Nucleus accumbens (tissue), 56 donors: ENCODE measurements around the gene CMKLR1.

ENCODE experiments used
- DNase-seq, 56 donors: peaks; one replicate each; lab custom pipeline; 2025; lab: John Stamatoyannopoulos, UW

The CMKLR1 gene

DNA sequence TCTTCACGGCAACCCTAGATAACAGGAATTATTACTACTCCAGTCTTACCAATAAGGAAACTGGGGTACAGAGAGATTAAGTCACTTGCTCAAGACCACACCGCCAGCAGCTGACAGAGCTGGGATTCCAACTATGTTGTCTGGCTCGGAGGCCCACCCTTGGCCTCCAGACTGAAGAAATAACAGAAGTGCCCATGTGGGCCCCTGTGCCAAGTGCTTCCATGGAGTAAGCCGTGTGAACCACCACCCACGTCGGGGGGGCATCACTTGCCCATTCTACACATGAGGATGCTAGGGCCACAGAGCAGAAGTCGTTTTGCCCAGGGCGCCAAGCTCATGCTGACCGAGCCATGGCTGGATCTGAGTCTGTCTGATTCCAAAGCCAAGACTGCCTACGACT lies 926 bp upstream of the CMKLR1 start:
- DNase-seq: peak in 3 of 56 donors; percentile 1 to 31 (median 19)

DNA sequence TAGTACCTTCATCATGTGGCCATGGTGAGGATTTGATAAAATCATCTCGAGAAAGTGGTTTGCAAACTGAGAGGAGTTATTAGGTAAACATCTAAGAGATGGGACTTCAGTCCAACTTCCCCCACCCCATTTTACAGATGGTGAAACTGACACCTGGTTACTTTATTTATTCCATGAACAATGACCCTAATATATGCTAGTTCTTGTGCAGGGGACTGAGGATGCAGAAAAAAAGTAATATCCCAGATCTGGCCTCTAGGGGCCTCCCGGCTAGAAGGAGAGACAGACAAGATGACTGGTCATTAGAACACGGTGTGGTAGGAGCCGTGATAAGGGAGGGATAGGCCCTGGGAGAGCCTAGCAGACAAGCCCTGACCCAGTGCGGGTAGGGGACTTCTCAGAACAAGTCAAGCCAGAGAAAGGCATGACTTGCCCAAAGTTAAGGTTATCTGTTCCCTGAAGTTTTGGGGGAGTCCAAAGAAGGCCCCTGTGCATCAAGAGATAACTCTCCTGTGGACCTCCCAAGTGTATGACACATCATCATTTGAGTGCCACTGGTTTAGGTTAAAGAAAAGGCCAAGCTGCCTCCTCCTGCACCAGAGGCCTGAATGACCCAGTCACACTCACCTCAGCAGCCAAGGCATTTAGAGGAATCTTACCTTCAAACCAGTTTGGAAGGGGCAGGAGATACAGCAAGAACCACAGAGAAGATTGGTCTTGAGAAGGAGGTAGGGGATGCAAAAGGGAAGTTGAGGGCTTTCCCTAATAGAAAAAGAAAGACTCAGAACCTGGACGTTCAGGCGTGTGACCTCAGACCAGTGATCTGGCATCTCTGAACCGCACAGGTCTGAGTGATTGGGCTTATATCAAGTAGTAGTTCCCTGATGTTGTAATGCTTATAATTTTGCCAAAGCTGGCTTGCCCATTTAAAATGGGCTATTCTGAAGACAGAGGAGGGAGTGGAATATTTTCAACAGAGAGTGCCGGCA lies 1.6 kb downstream of the CMKLR1 start:
- DNase-seq: peak in 1 of 56 donors; percentile 8

DNA sequence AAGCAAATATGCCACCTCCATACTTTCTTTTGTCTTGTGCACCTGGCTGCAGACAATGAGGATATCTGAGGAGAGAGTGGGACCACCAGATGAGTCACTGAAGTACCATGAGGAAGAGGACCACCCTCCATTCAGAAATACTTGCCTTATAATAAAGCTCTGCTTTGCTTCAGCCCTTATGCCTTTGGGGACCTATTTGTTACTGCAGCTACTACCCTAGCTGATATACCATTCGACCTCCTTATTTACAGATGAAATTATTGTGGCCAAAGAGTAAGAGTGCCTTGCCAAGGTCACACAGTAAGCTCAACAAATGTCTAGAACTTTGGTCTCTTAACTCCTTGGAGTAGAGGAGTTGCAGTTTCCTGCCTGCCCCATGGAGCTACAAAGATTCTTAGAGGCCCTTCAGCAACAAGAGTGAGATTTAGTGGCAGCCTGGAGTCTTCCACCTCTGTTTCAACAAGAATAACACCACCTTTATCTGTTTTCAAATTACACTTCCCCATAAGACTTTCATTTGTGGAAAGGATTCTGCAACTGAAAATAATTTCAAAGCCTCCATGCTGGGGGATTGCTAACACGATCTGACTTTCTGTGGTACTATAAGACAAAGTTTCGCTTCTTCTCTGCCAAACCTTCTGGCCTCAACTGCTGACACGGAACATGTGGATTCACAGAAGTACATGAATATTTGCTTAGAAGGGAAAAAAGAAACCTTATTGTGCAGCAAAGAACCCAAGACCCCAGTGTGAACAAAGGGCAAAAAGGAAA lies 3.6 kb downstream of the CMKLR1 start:
- no peak for DNase-seq

DNA sequence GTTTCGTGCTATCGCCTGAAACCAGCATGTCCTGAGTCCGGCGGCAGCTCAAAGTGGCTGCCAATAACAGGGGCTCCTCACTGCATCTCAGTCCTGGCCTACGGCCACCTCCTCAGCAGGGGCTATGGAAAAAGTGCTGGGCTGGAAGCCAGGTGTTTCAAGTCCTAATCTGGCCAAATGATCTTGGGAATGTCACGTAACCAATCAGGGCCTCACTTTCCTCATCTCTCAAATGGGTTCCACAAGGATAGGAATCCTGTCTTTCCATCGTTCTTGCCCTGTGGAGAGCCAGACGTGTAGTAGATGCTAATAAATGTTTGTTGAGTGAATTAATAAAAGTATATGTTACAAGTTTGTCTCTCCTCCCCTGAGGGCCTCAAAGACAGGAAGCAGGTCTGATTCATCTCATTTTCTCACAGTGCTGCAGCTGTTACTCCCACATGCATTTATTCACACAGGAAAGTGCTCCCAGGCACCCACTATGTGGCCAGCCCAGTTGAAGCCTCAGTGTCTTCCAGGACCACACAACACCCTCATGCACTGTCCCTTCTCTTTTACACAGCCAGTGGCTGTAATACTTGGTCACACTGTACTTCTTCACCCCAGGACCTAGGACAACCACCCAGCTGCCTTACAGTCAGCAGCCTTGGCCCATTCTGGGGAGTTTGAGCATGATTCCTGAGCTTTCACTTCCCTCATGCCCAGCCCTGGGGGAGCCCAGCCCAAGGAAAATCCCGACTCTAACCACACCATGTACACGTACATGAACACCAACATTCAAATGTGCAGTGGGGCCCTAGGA lies 5.0 kb downstream of the CMKLR1 start:
- no peak for DNase-seq

DNA sequence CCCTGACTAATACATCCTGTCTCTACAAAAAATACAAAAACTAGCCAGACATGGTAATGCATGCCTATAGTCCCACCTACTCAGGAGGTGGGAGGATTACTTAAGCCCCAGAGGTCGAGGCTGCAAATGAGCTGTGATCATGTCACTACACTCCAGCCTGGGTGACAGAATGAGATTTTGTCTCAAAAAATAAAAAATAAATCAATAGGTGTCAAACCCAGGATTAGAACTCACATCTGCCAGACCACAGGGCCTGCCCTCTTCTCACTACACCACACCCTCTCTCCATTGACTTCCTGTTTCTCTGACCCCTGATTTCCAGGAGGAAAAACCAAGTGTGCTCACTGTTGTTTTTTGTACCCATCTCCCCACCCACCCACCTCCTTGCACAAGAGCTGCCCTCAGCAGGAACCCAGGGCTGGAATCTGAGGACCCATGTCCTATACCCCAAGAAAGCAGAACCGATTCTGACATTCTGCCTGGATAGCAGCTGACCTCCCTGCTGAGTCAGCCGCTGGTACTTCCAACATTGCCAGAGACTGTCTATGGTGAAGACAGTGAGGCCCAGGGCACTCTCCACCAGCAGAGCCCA lies 6.2 kb downstream of the CMKLR1 start:
- peak in 22 of 56 donors; percentile 6 to 44 (median 15) for DNase-seq

DNA sequence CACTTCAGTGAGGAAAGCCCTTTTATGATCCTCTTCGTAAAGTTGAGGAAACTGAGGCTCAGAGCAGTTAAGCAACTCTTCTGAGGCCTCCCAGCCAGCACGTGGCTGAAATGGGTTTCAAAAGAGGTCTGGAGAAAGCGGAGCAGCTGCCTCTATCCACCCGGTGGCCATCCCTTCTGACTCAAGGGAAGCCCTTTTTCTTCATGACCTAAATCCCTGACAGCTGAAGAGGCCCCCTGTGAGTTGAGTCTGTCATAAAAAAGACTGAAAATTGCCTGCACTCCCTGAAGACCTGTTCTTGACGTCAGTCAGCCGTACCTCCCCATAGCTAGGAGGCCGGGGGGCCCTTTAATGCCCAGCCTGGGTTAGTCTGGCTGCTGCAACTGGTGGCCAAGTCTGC lies 10.7 kb downstream of the CMKLR1 start:
- DNase-seq: no peak

DNA sequence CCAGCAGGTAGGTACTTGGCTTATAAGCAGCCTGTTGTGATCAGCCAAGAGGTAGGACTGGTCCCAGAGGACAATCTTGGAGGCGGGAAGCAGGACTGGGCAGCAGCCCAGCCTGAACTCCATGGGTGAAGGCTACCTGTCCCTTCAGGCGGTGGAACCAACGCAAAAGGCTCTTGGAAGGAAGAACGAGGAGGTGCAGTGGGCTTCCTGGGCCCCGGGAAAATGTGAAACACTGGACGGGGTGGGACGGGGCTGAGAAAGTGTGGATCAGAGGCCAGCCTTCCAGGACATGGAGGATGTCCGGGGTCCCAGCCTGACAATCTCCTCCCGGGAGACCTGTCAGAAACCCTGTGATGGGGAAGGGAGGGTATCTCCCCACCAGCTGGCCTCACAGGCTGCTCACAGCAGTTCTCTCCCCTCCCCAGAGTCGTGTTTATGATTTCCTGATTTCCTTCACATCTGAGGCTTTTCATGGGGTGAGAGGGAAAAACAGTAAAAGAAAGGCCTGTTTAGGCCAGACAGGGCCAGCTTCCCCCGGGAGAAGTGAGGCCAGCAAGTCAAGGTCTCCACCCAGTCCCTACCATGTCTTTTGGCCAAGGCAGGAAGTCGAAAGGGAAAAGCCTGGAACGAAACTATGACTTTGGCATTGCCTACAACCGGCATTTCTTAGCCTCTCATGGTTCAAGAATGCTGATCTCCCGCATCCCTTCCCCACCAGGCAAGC lies 11.3 kb downstream of the CMKLR1 start:
- DNase-seq: no peak

DNA sequence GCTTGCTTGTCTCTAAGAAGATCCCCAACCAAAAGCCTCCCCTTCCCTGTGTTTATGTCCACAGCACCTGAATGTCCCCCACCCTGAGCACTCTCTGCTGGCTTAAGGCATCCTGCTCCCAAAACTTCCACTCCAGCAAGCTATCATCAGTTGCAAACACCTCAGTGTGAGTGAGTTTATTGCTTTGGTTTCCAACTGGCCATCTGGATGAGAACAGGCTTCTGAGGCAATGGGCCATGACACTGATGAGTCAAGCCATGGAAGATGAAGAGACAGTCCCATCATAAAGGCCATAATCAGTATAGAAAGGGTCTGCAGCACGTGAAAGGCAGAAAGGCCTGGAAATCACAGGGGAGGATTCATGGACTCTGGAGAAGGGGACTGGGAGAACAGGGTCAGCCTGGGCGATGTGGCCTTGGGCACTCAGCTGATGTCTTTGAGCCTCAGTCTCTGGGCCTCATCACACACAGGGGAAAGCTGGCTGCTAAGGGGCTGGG lies 12.8 kb downstream of the CMKLR1 start:
- no peak for DNase-seq

DNA sequence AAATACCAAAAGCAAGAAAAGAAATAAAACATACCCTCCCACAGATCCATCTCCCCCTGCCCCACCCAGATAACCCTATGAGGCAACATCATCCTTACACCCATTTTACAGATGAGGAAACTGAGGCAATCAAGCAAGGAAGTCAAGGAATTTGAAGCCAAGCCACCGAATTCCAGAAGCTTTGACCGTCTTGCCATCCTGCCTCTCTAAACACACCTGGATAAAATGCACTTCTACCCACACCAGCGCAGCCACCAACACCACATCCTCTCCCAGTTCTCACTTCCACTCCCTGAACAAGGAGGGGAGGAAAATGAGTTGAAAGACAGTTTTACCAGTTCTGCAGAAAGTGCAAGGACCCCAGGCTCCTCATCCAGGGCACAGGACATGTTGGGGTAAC lies 13.6 kb downstream of the CMKLR1 start:
- DNase-seq: no peak

DNA sequence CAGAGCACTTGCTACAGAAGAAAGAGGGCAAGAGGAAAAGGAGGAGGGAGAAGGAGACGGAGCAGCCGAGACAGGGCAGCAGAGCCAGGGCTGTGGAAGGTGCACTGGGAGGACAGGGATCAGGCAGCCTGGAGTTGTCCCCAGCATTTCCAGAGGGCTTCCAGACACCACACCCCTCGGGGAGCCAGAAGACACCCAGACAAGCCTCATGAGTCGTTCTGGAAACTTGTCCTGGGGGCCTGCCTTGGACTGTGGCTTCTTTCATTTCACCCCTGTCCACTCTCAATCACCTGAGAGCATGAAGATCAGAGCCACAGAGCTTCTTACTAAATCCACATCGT lies 14.1 kb downstream of the CMKLR1 start:
- no peak for DNase-seq

DNA sequence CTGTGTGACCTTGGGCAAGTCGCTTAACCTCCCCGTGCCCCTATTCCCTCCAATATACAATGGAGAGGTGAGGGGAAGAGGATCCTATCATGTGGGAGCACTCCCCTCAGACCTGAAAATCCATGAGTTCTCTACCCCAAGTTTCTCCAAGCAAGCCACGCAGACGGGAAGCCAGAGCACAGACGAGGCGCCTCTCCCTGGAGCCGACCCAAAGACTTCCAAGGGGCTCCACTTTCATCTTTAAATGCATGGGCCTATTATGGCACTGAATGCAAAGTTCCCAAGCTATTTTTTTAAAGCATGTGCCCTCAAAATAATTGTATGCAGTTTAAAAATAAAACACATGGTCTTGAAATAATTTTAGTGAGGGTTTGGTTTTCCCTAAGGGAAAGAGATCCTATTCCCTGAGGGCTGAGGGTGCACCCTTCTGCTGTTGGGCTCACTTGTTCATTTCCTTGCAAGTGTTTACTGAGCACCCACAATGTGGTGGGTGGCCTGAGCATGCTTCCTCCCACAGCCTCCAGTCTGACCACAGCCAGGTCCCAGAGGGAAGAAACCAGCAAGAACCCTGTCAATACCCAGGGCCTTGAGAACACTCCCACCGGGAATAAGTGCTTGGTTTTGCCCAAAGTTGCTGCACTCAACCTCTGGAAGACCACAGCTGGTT lies 14.6 kb downstream of the CMKLR1 start:
- DNase-seq: peak in 1 of 56 donors; percentile 30

DNA sequence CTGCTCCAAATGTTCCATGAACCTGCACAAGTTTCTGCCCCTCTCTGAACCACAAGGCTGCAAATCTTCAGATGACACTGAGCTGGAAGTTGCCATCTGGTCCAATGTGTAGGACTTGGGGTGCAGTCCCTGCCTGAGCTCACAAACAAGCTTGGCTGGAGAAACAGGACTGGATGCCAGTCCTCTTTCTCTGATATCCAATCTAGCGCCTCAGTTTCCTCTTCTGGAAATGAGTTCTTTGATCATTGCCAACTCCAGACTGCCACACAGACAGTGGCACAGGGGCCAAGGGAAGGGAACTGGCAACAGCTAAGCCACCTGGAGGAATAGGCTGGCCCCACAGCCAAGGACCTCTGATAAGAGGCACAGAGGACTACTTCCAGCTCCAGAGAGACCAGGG lies 15.5 kb downstream of the CMKLR1 start:
- no peak for DNase-seq

DNA sequence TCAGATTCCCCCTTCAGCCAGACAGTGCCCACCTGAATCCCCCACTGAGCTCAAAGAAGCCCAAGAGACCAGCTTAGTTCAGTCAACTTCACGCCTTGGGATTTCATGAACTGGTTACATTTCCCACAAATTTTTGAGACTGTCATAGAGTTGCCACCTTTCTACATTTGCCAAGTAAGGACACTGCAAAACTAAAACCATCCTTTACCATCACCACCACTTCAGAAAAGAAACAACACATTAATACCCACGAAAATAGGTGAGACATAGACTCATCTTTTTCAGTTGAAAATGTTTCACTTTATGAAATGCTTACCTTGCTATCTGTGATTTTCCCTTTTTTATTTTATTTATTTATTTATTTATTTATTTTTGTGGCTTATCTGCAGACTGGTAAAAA lies 16.1 kb downstream of the CMKLR1 start:
- DNase-seq: no peak

DNA sequence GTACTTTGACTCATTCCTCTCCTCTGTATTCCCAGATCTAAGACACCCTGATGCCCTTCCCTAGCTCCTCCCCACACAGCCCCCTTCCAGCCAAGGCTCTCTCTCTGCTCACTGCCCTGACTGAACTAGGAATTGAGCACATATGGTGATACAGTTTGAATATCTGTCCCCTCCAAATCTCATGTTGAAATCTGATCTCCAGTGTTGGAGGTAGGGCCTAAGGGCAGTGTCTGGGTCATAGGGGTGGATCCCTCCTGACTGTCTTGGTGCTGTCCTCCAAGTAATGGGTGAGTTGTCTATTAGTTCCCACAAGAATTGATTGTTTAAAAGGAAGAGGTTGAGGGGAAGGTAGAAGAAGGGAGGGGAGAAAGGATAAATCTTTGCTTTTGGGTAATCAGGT lies 17.4 kb downstream of the CMKLR1 start:
- no peak for DNase-seq

DNA sequence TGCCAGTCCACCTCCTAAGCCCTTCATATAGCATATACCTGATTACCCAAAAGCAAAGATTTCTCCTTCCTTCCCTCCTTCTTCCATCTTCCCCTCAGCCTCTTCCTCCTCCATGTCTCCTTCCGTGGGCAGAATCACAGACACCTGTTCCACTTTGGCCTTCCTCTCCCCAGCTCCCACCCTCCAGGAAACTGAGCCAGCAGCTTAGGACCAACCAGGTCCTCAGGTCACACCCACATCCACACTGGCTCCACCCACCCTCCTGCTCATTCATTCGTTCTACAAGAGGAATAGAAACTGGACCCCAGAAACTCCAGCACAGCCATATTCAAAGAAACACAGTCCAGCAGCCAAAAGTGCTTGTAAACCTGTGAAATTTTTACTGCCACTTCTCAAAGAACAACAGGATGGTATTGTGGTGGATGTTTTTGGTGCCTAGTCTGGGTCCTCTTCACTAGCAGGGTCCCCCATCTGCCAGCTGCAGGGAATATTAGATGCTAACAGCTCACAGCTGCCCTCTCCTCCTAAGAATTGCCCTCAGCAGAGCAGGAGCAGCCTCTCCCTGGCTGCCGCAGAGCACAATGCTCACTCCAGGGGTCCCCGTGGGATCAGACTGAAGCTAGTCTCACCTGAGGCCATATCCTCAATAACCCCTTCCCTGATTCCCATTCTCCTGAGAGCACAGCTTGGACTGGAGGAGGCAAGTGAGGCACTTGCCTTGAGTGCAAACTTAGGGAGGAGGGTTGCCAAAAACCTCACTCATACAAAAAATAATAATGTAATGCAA lies 18.4 kb downstream of the CMKLR1 start:
- DNase-seq: no peak

DNA sequence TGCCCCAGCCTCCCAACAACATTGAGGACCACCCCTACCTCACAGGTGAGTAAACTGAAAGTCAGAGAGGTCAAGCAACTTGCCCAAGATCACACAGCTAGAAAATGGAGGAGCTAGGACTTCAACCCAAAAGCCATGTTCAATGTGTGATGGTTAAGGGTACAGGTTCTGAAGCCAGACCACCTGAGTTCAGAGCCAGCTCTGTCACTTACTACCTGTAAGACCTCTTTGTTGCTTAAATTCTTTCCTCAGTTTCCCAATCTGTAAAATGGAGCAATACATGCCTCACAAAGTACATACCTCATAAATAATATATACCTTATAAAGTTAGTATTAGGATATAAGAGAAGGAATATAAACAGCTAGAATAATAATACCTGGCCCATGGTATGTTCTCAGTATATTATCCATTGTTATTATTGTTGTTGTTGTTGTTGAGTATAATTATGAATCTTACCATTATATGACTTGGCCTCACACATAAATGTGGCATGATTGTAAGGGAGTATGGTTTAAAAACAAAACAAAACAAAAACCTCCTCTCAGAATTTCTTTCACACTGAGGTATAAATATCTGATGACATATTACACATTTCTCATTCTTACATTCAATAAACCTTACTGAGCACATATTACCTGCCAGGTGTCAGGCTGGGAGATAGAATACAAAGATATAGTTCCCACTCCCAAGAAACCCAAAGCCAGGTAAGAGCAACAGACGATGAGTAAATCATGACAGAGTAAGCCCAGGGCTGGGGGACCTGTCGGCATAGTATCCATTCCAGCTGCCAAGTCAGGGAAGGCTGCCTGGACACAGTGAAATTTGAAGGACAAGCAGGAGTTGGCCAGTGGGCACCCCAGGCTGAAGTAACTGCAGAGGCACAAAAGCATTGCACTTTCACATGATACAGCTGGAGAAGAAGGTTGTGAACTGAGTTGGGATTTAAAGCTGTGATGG lies 19.6 kb downstream of the CMKLR1 start:
- no peak for DNase-seq
